Posterior vena cava (tissue), 2 donors: ENCODE data around the gene MON1A. TPM values are rescaled to one million over a fixed set of nuclear protein-coding genes. Genes with fewer than 3 reads are reported as not detected.
"Not testable (repeated sequence)": the region's sequence is repeated elsewhere in the genome, so short reads cannot be mapped to it uniquely, and the experiment has no call there.

Experiments
- DNase-seq: peaks from one replicate; pipeline ENCODE4 v3.0.0-alpha.2; 2020; ENCODE audit warnings: low spot score
- intact Hi-C, 2 donors: fragments of 100-400 bp; cut with DNase I; formaldehyde crosslinking; loops; one replicate each; pipeline versions ENCODE4 v1.14.1 to v1.14.2; 2022 to 2023
- total RNA-seq, 2 donors: library from RNA; stranded (reverse); fragmentation: NEBNext Ultra II Directional; extraction: Animal tissue kit (Norgen Biotek cat#: 25700); gene quantifications; one replicate each; pipeline ENCODE4 v1.2.1, GENCODE V29; 2021
- donor health status: DM: yes; HTN: yes; CAD: no.
- donor health status: DM: yes; HTN: yes; CAD: no.

The MON1A gene
- total RNA-seq, 2 donors from 2014 or later: 7.6 to 9.3 TPM

DNA sequence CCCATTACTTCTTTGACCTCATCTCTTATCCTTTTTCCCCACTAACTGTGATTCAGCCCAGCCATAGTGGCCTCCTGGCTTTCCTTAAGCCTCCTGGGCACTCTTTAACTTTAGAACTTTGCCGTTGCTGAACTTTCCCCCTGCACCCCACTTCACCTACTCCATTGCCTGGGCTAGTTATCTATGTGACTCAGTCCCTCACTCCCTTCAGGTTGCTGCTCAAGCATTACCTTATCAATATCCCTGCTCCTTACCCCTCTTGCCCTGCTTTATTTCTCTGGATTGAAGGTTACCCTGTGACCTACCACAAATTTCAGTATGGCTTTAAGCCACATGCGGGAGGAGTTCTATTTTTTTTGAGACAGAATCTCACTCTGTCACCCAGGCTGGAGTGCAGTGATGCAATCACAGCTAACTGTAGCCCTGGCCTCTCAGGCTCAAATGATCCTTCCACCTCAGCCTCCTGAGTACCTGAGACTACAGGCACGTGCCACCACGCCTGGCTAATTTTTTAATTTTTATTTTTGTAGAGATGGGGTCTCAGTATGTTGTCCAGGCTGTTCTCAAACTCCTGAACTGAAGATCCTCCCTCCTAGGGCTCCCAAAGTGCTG, 3.4 kb downstream of the MON1A start:
- DNase-seq: no peak
- intact Hi-C loops: no loop called here

DNA sequence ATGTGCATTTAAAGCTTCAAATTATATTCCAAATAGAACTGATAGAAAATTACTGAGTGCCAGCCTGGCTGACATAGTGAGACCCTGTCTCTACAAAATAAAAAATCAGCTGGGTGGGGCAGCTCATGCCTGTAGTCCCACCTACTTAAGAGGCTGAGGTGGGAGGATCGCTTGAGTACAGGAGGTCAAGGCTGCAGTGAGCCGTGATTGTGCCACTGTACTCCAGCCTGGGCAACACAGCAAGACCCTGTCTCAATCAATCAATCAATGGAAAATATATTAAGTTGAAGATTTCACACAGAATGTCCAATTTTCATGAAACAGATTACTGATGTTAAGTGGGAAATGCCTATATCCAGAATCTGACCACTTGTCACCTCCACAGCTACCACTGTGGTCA, 4.1 kb downstream of the MON1A start:
- intact Hi-C loops: no loop called here
- no peak for DNase-seq

DNA sequence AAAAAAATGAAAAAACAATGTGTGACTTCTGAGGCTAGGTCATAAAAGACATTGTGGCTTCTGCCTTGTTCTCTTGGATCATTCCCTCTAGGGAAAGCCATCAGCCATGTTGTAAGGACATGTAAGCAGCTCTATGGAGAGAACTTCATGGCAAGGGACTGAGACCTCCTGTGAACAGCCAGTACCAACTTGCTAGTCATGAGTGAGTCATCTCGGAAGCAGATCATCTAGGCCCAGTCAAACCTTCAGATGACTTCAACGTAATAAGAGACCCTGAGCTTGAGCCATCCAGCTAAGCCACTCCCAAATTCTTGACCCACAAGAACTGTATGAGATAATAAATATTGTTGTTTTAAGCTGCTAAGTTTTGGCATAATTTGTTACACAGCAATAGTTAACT, 4.9 kb downstream of the MON1A start:
- intact Hi-C loops: no loop called here
- no peak for DNase-seq

DNA sequence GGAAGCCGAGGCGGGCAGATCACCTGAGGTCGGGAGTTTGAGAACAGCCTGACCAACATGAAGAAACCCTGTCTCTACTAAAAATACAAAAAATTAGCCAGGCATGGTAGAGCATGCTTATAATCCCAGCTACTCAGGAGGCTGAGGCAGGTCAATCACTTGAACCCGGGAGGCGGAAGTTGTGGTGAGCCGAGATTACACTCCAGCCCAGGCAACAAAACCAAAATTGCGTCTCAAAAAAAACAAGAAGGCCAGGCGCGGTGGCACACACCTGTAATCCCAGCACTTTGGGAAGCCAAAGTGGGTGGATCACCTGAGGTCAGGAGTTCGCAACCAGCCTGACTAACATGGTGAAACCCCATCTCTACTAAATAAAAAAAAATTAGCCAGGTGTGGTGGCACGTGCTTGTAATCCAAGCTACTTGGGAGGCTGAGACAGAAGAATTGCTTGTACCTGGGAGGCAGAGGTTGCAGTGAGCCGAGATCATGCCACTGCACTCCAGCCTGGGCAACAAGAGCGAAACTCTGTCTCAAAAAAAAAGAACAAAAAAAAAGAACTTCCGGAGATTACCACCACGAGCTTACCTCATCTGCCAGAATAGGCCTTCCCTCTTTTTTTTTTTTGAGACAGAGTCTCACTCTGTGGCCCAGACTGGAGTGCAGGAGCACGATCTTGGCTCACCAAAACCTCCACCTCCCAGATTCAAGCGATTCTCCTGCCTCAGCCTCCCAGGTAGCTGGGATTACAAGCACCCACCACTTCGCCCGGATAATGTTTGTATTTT, 11.6 kb downstream of the MON1A start:
- DNase-seq, intact Hi-C loops: not testable (repeated sequence)

DNA sequence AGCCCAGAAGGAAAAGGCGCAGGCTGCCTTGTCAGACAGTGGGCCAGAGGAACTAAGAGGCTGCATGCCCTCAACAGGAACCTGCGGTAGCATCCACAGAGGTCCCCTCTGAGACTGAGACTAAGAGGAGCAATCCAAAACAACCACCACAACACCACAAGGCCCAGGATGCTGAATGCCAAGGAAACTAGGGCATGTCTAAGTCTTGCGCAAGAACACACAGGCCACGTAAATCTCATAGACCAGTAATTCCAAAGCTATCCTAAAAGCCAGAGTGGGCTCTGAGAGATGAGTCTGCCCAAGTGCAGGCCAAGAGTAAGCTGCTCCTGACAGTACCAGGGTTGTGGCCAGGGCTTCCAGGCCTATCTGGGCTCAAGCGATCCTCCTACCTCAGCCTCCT, 12.9 kb downstream of the MON1A start:
- intact Hi-C loops: no loop called here
- DNase-seq: no peak

DNA sequence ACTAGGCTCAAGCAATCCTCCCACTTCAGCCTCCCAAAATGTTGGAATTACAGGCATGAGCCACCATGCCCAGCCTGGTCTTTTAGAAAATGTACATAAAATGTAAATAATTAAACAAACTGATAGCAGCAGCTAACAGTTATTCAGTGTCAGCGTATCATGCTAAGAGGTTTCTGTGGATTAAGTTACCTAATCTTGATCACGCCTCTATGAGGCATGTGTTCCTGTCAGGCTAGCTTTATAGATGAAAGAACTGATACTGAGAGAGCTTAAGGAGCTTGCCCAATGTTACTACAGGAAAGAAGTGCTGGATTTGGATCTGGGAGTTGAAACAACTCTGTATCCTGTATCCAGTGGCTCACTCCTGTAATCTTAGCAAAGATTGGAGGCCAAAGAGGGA, 14.7 kb downstream of the MON1A start:
- intact Hi-C loops: no loop called here
- DNase-seq: no peak

DNA sequence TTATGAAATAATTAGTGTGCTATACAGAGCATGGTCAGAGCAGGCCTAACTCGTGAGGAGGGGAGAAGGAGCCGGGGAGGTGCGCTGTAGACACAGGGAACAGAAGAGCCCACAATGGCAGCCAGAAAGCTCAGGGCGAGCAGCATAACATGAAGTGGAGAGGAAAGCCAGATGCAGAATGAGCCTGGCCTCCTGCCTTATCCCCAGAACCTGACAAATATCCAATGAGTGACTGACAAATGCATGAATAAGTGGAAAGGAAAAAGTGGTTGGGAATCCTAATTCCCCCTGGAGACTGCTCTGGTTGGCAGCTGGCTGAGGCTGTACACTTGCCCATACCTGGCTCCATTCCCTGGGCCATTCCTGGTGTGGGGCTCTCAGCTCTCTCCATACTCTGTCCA, 16.7 kb downstream of the MON1A start:
- intact Hi-C loops: no loop called here
- no peak for DNase-seq

DNA sequence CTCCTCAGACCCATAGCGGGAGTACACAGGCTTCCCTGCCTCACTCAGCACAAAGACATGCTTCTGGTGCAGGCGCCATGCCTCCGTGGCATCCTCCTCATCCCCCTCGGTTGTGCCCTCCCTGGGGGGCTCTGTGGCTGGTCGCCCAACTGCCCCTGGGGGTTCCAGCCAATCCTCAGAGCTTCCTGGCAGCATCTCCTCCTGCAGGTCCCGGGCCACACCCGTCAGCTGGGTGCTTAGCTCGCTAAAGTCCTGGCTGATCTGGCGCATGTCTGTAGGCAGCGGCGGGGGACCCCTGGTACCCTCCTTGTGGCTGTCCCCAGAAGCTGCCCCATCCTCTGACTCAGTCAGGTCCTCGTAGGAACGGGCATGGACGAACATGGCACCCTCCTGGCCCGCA, 18.0 kb downstream of the MON1A start:
- DNase-seq: no peak
- intact Hi-C loops: no loop called here

DNA sequence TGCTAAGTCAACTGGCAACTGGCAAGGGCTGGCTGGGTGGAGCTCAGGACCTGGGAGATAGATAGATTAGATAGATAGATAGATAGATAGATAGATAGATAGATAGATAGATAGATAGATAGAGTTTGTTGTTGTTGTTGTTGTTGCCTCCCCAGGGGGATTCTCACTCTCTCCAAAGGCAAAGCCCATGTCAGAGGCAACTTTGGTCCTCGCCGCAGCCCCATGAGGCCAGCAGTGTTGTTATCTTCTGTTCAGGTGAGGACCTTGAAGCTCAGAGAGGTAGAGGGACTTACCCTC, 18.5 kb downstream of the MON1A start:
- no peak for DNase-seq
- intact Hi-C loops: no loop called here

DNA sequence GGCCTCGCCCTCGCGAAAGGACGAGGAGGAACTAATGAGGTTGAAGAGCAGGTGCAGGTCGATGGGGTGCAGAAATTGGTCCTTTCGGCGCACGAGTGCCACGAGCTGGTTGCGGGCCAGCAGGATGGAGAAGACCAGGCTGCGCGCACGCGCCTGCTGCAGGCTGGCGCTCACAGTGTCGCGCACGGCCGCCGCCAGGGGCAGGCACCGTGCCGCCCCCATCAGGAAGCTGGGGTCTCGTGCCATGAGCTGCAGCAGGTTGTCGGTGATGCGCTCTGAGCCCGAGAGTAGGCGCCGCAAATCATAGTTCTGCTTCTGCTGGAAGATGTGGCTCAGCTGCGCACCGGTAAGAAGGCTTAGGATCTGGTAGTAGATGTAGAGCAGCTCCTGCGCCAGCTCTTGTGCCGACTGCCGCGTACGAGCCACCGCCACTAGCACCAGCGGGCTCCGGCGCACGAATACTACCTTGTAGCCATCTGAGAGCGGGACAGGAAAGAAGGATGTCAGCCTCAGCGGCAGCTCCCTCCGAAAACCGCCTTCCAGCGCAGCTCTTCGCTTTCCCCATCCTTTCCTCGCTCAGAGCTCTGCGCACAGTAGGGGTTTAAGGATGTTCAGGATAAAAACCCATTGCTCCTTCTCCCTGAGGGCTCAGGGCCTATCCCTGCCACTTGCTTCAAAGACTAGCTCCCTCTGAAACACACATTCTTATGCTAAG, 19.0 kb downstream of the MON1A start:
- intact Hi-C loops: no loop called here
- no peak for DNase-seq

DNA sequence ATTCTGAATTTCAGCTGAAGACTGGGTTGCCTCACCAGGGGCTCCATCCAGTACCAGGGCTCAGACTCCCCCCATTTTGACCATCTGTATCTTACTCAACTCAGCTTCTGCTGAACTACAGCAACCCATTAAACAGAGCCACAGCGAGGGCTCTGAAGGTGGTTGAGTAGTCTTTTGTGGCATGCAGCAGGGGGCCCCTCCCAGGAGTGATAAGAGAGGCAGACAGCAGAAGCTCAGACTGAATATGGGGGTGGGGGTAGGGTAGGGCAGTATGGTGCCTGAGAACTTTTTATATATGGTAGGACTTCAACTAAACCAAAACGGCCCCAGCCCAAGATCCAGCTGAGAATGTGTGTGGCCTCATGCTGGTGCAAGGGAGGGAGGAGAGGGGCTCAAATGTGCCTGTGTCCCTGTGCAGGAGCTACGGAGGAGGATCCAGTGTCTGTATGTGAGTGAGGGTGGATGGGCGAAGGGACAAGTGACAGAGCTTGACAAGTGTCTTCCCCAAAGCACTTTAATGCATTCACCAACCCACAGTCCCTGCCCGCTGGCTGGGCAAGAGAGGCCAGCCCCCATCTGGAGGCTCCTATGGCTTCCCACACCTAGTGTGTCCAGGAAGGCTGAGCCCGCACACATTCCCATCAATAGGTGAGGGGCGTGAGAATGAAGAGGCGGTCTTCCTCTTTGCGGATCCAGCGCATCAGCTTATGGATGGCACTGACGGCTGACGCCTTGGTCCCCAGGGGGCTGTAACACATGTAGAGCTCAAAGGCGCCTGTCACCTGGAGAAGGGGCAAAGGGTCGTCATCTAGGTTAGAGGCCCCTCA, 21.0 kb downstream of the MON1A start:
- no peak for DNase-seq
- intact Hi-C loops: loop anchor here in 1 of 2 donors (5.0 to 10.0 kb wide), 2 partner anchors 106 to 204 kb away; partner anchors contain the start of gene INKA1

DNA sequence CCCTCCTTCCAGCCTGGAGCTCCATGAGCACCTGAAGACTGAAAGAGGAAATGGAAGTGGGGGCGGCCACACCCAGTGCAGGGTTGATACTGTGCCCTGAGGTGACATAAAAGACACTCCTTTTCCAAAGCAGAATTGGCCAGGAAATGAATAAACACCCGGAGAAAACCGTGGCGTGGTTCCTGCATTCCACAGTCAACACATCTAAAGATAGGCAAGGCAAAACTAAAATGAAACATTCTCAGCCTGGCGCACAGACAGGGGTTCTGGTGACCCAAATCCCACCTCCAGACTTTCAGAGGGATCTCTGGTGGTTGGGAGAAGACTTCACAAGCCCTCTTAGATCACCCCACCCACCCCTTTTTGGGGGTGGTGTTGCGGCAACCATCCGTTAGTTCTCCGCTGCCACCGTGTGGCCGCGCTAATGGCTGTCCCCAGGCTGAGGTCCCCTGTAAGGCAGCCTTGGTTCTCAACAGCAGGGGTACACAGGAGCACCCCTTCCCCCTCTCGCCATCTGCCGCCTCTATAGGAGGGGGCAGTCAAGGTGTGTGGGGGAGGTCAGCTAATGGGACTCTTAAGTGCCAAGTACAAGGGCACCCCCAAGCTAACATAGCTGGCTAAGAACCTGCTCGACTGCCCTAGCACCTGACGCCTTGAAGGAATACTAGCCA, 23.4 kb downstream of the MON1A start:
- DNase-seq: peak; percentile 84
- intact Hi-C loops: loop anchor here in 1 of 2 donors (5.0 to 10.0 kb wide), 2 partner anchors 104 to 201 kb away; partner anchors contain the start of gene INKA1

DNA sequence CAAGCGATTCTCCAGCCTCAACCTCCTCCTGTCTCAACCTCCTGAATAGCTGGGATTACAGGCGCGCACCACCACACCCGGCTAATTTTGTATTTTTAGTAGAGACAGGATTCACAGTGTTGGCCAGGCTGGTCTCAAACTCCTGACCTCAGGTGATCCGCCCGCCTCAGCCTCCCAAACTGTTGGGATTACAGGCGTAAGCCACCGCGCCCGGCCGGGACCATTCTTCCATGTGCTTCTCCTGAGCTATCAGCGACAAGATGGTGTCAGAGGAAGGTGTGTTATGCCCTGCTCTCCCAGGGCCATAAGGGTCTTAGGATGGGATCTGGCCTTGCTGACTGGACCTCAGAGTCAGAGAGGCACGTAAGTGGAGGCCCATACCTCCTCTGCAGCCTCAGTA, 25.2 kb downstream of the MON1A start:
- not testable (repeated sequence) for DNase-seq
- intact Hi-C loops: loop anchor here in 1 of 2 donors (10.0 kb wide), 1 partner anchor 200 kb away; no protein-coding TSS in a partner anchor

DNA sequence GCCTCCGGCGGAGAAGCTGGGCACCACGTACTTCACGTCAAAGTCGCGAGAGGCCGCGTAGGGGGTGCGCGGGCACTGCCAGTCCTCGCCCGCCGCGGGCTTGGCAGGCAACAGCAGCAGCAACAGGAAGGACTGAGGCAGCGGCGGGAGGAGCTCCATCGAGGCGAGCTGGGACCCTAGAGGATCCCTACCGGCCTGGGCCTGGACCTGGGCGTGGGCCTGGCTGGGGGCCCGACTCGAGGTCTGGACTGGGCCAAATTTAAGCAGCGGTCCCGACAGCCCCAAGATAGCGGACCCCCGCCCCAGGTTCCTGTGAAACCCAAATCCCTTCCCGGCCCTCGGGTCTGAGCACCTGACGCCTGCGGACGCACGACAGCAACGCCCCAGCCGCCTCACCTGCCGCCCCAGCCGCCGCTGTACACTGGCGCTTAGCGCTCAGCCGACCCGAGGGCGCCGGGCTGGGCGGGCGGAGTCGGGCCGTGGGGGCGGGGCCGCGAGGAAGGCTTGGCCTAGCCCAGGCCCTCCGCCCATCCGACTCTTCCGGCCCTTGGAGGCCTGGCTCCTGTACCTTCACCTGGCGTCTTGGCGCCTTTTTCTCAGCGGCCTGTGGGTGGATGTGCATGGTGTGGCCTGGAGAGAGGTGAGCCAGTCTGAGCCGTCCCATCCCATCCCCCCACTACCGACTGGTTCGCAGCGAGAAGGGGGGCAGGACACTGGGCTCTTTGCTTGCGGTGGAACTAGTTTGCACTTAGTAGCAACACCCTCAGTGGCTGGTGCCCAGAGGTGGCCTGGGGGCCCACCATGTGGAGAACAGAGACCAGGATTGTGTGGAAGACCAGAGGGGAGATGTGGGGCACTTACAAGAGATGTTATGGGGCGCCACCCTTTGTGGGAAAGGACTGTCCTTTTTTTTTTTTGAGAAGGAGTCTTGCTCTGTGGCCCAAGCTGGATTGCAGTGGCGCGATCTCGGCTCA, 25.9 kb downstream of the MON1A start, which contains the start of gene MST1R:
Gene MST1R, minus strand, starts transcription at position 423 of the 974 bp plus-strand sequence. Its CDS starts 264 bp downstream, at position 159.
- intact Hi-C loops: loop anchor here in 1 of 2 donors (10.0 kb wide), 1 partner anchor 199 kb away; no protein-coding TSS in a partner anchor
- DNase-seq: peak; percentile 90

DNA sequence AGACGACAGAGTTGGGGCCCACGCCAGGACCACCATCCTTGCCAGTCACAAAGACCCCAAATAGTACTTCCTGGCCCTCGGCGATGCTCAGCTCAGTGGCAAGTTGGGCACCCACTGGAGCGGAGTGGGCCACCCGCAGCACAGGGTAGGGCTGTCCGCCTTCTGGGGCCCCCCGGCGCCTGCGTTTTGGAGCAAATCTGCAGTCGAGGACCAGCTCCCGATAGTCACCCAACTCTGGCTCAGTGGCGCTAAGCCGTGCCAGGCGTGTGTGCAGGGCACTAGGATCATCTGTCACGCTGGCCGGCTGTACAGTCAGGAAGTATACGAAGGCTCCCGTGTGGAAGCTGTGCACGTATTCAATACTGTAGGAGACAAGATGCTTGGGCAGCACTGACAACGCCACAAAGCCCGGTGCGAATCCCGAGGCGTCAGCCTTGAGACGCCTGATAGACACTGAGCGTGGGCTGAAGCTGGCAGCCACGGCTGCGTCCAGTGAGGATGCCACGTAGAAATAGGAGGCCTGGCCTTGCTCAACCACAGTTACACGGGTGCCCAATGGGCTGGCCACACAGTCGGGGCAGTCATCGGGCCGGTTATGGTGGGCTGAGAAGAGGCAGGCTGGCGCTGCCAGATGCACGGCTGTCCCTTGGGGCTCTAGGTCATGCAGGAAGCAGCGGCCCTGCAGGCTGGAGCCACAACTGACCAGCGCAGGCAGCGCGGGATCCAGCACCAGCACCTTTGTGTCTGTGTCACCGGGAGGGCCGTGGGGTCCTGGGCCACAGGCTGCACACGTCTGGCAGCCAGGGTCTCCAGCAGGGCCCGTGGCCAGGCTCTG, 26.9 kb downstream of the MON1A start:
- DNase-seq: no peak
- intact Hi-C loops: loop anchor here in 1 of 2 donors (10.0 kb wide), 1 partner anchor 198 kb away; no protein-coding TSS in a partner anchor
